Liver (tissue), 9 donors: ENCODE measurements around the gene CELF2. TPM values are rescaled to one million over a fixed set of nuclear protein-coding genes. Genes with fewer than 3 reads are reported as not detected.

ENCODE experiments used
- DNase-seq: peaks from one replicate; pipeline ENCODE4 v3.0.0-alpha.2; 2017; ENCODE audit warnings: low spot score
- H3K27ac ChIP-seq, 2 donors: one replicate each; pipeline ENCODE4 v1.7.0; 2013; ENCODE audit warnings: inconsistent platforms in 2 of 2, low read length in 2 of 2, control low read depth in 1 of 2, low read depth in 1 of 2, mild to moderate bottlenecking in 1 of 2
- H3K27me3 ChIP-seq, 4 donors: one replicate each; pipeline versions ENCODE4 v1.6.1 to v1.7.0; 2013; ENCODE audit warnings: low read length in 3 of 4, inconsistent platforms in 1 of 4, mild to moderate bottlenecking in 1 of 4, moderate library complexity in 1 of 4; ENCODE audit not compliant: control insufficient read depth in 4 of 4, insufficient read depth in 4 of 4
- H3K36me3 ChIP-seq, 4 donors: one replicate each; pipeline versions ENCODE4 v1.6.1 to v1.7.0; 2013; ENCODE audit warnings: low read length in 3 of 4, mild to moderate bottlenecking in 3 of 4, low read depth in 1 of 4, moderate library complexity in 1 of 4; ENCODE audit not compliant: control insufficient read depth in 4 of 4, insufficient read depth in 3 of 4
- H3K4me1 ChIP-seq, 4 donors: one replicate each; pipeline versions ENCODE4 v1.6.1 to v1.7.0; 2013; ENCODE audit warnings: low read length in 3 of 4, mild to moderate bottlenecking in 3 of 4, moderate library complexity in 1 of 4; ENCODE audit not compliant: control insufficient read depth in 4 of 4, insufficient read depth in 4 of 4
- H3K4me3 ChIP-seq, 3 donors: one replicate each; pipeline versions ENCODE4 v1.6.1 to v1.7.0; 2013; ENCODE audit warnings: low read length in 3 of 3, control low read depth in 1 of 3, low read depth in 1 of 3, mild to moderate bottlenecking in 1 of 3
- H3K9ac ChIP-seq, 2 donors: one replicate each; pipeline ENCODE4 v1.7.0; 2013; ENCODE audit warnings: low read length in 2 of 2, mild to moderate bottlenecking in 2 of 2, moderate library complexity in 2 of 2, control low read depth in 1 of 2, low read depth in 1 of 2
- H3K9me3 ChIP-seq, 4 donors: one replicate each; pipeline versions ENCODE4 v1.6.1 to v1.7.0; 2013; ENCODE audit warnings: low read length in 3 of 4; ENCODE audit not compliant: control insufficient read depth in 4 of 4
- CTCF ChIP-seq: fragments of 150-350 bp; IDR thresholded peaks from 2 replicates; pipeline ENCODE4 v1.5.1; 2017; ENCODE audit warnings: improper control_type of control experiment, low read depth, low read length; ENCODE audit not compliant: missing input control
- EGR1 ChIP-seq, 2 donors: IDR thresholded peaks; 2 replicates each; pipeline ENCODE4 v1.6.1; 2016 to 2018; ENCODE audit warnings: antibody characterized with exemption in 2 of 2, low read depth in 2 of 2
- FOXA2 ChIP-seq: IDR thresholded peaks from 2 replicates; pipeline ENCODE4 v1.6.1; 2016; ENCODE audit warnings: antibody characterized with exemption
- GABPA ChIP-seq, 2 donors: IDR thresholded peaks in 1 of 2; conservative IDR thresholded peaks in 1 of 2; 2 replicates each; pipeline ENCODE4 v1.6.1; 2016; ENCODE audit warnings: antibody characterized with exemption in 2 of 2, mild to moderate bottlenecking in 1 of 2, moderate library complexity in 1 of 2
- HNF4A ChIP-seq, 2 donors: conservative IDR thresholded peaks; 2 replicates each; pipeline ENCODE4 v1.6.1; 2016; ENCODE audit warnings: antibody characterized with exemption in 2 of 2, mild to moderate bottlenecking in 2 of 2
- HNF4G ChIP-seq: IDR thresholded peaks from 2 replicates; pipeline ENCODE4 v1.6.1; 2016; ENCODE audit warnings: antibody characterized with exemption
- JUND ChIP-seq, 2 donors: IDR thresholded peaks; 2 replicates each; pipeline ENCODE4 v1.6.1; 2016; ENCODE audit warnings: antibody characterized with exemption in 2 of 2
- NR2F2 ChIP-seq: IDR thresholded peaks from 2 replicates; pipeline ENCODE4 v1.6.1; 2016; ENCODE audit warnings: antibody characterized with exemption
- RAD21 ChIP-seq, 2 donors: IDR thresholded peaks; 2 replicates each; pipeline ENCODE4 v1.6.1; 2016; ENCODE audit warnings: antibody characterized with exemption in 2 of 2, mild to moderate bottlenecking in 2 of 2
- REST ChIP-seq: IDR thresholded peaks from 2 replicates; pipeline ENCODE4 v1.6.1; 2016; ENCODE audit warnings: antibody characterized with exemption, mild to moderate bottlenecking
- RXRA ChIP-seq, 2 donors: IDR thresholded peaks; 2 replicates each; pipeline ENCODE4 v1.6.1; 2017 to 2018; ENCODE audit warnings: antibody characterized with exemption in 2 of 2, mild to moderate bottlenecking in 1 of 2
- SP1 ChIP-seq: IDR thresholded peaks from 2 replicates; pipeline ENCODE4 v1.6.1; 2018; ENCODE audit warnings: antibody characterized with exemption, mild to moderate bottlenecking
- YY1 ChIP-seq: IDR thresholded peaks from 2 replicates; pipeline ENCODE4 v1.6.1; 2016; ENCODE audit warnings: antibody characterized with exemption, mild to moderate bottlenecking
- ZBTB33 ChIP-seq: IDR thresholded peaks from 2 replicates; pipeline ENCODE4 v1.6.1; 2016; ENCODE audit warnings: antibody characterized with exemption
- WGBS: extraction: QIAGEN DNeasy Blood & Tissue Kit; methylation state at CpG from one replicate; pipeline ENCODE4 v1.1.7; 2013; 5-methylcytosine and 5-hydroxymethylcytosine counted together
- polyA plus RNA-seq, 2 donors: library from polyadenylated mRNA; stranded (reverse) in 1 of 2; unstranded in 1 of 2; fragments of 200-250 nt in 1 of 2; fragments of >200 nt in 1 of 2; fragmentation: Nextera tagmentation in 1 of 2; extraction: Ambion mirVana in 1 of 2; gene quantifications; one replicate each; pipeline versions ENCODE4 v1.2.1 to v1.2.3, GENCODE V29; 2013 to 2015
- total RNA-seq, 2 donors: library from RNA; depleted of rRNA; stranded (reverse); fragments of >200 nt; gene quantifications; one replicate each; pipeline ENCODE4 v1.2.3, GENCODE V29; 2014
- TF ChIP-seq, protein P1 (sequence below): IDR thresholded peaks from 2 replicates; pipeline ENCODE4 v1.6.1; 2016; ENCODE audit warnings: antibody characterized with exemption
- TF ChIP-seq, protein P2 (sequence below): IDR thresholded peaks from 2 replicates; pipeline ENCODE4 v1.6.1; 2016; ENCODE audit warnings: antibody characterized with exemption
- donor health status: healthy.
- donor health status: healthy.
- donor health status: healthy.
- donor health status: healthy.
- donor health status: healthy.

The CELF2 gene
- total and polyA plus RNA-seq, 4 donors, result 1.4 to 8.5 (median 5.6) TPM

GRCh38 chr10:11073410-11073809, 55.7 kb downstream of the CELF2 start:
- Histone ChIP-seq H3K4me3 (no peak overlapping the region), H3K36me3 (no peaks in the 10 kb centered on the region), H3K27ac (no peak overlapping the region), H3K9me3 (peaks cover 0 to 3% (median 0%) of the 10 kb centered on the region in 4 donors), H3K9ac (no peak overlapping the region), H3K4me1 (no peaks in the 10 kb centered on the region), H3K27me3 (no peaks in the 10 kb centered on the region)
- WGBS, result 72% methylated on average over 4 of the region's 4 CpGs
- TF ChIP-seq, protein P1, sequence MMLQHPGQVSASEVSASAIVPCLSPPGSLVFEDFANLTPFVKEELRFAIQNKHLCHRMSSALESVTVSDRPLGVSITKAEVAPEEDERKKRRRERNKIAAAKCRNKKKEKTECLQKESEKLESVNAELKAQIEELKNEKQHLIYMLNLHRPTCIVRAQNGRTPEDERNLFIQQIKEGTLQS, result no peak
- no peak for TF ChIP-seq GABPA (IDR thresholded peaks at IDR 0.05 in 1 of 2, conservative IDR thresholded peaks at IDR 0.05 in 1 of 2)
- no peak for TF ChIP-seq YY1
- no peak for TF ChIP-seq EGR1 (IDR thresholded peaks at IDR 0.05; ENCODE audit: low read depth in 2 of 2)
- TF ChIP-seq JUND (IDR thresholded peaks at IDR 0.05), result no peak
- TF ChIP-seq RAD21 (IDR thresholded peaks at IDR 0.05), result no peak
- TF ChIP-seq ZBTB33, result no peak
- TF ChIP-seq SP1, result no peak
- TF ChIP-seq, protein P2, sequence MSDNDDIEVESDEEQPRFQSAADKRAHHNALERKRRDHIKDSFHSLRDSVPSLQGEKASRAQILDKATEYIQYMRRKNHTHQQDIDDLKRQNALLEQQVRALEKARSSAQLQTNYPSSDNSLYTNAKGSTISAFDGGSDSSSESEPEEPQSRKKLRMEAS, result no peak
- TF ChIP-seq HNF4A (conservative IDR thresholded peaks at IDR 0.05), result no peak
- no peak for TF ChIP-seq REST
- no peak for TF ChIP-seq CTCF
- TF ChIP-seq NR2F2, result no peak
- no peak for TF ChIP-seq RXRA (IDR thresholded peaks at IDR 0.05)
- TF ChIP-seq FOXA2, result no peak
- TF ChIP-seq HNF4G, result no peak
- no peak for DNase-seq
